Fibroblast of mammary gland (primary cell): ENCODE data around the gene SLC39A11.

Experiments
- DNase-seq: peaks from one replicate; pipeline ENCODE4 v3.0.0-alpha.2; 2010; ENCODE audit warnings: low read depth
- H3K4me3 ChIP-seq: 2 replicates; pipeline ENCODE4 v1.5.1; 2011; ENCODE audit warnings: low read depth, mild to moderate bottlenecking, low read length, moderate library complexity; ENCODE audit not compliant: control insufficient read depth
- TF ChIP-seq, protein P1 (sequence below): conservative IDR thresholded peaks from 2 replicates; pipeline ENCODE4 v1.5.1; 2011; ENCODE audit warnings: low read depth, low read length, inconsistent platforms; ENCODE audit not compliant: control insufficient read depth, insufficient read depth

The SLC39A11 gene

DNA sequence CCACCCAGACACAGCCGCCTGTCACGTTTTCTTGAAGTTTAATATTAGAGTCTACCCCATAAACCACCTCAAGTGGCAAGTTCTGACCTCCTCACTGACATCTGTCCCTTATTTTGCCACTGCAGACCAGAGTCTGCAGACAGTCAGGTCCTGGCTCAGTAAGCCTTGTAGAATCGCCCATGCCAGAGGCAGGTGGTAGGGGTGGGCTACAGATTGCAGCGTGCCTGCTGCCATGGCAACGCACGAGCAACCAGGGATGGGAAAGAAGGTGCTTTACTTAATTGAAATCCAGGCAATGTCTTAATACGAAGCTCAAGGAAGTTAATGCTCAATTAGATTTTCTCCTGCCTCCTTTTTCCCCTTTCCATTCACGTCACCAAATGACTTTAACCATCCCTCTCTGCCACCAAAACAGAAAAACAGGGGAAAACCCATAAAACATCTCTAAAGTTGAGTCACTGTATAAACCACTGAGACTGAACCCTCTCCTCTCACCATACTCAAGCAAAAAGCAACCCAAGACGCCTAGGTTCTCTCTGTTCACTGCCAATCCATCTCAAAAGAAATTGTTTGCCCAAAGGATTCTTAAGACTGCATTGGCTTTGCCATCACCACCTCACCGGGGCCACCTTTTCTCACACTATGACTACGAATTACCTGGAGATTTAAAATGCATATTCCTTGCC, 228.8 kb downstream of the SLC39A11 start:
- TF ChIP-seq, protein P1, sequence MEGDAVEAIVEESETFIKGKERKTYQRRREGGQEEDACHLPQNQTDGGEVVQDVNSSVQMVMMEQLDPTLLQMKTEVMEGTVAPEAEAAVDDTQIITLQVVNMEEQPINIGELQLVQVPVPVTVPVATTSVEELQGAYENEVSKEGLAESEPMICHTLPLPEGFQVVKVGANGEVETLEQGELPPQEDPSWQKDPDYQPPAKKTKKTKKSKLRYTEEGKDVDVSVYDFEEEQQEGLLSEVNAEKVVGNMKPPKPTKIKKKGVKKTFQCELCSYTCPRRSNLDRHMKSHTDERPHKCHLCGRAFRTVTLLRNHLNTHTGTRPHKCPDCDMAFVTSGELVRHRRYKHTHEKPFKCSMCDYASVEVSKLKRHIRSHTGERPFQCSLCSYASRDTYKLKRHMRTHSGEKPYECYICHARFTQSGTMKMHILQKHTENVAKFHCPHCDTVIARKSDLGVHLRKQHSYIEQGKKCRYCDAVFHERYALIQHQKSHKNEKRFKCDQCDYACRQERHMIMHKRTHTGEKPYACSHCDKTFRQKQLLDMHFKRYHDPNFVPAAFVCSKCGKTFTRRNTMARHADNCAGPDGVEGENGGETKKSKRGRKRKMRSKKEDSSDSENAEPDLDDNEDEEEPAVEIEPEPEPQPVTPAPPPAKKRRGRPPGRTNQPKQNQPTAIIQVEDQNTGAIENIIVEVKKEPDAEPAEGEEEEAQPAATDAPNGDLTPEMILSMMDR, result no peak
- DNase-seq, result no peak
- H3K4me3 ChIP-seq, result no peak overlapping the region

DNA sequence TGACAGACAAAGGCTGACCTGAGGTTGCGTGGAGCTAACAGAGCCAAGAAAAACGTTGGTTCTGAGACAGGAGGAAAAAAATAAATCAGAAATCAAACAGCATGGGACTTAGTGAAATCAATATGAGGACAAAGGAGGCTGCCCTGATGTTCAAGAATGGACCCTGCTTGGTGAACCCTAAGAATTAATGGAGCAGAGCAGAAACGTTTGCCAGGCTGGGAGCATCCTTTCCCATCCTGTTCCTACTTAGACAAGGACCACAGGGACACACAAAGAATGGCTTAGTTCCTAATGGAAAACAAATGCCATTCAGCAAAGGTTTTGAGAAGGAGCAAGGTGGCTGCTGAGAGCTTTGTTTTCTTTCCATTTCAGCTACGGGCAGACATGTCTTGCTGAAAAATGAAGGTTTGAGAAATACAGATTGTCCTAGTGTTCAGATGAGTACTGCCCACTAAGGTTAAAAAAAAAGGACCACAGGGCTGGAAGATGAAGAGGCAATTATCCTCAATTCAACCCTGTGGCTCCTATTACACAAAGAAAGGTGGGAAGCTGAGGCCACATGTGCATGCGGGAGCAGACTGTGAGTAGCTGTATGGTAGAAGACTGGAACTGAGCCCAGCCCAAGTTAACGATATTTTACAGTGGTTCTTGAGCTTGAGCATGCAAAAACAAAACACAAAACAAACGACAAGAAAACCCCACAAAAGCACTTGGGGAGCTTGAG, 230.1 kb downstream of the SLC39A11 start:
- no peak overlapping the region for H3K4me3 ChIP-seq
- DNase-seq, result no peak
- TF ChIP-seq, protein P1, result no peak

DNA sequence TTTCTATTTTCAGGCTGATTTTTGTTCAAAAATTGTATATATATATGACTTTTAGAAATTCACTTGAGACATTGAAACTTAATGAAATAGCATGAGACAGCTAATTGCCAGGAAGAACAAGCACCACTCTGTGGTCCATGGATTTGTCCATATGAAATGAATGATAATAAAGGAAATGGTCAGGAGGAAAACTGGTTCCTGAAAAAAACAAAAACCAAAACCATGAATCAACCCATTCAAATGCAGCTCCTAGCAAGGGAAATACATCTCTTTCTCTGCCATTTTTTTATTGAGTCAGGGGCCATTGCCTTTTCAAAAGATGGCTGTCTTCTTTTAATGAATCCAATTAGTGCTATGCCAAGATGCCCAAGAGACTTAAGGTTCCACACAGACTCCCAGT, 230.7 kb downstream of the SLC39A11 start:
- DNase-seq, result no peak
- TF ChIP-seq, protein P1, result no peak
- no peak overlapping the region for H3K4me3 ChIP-seq

DNA sequence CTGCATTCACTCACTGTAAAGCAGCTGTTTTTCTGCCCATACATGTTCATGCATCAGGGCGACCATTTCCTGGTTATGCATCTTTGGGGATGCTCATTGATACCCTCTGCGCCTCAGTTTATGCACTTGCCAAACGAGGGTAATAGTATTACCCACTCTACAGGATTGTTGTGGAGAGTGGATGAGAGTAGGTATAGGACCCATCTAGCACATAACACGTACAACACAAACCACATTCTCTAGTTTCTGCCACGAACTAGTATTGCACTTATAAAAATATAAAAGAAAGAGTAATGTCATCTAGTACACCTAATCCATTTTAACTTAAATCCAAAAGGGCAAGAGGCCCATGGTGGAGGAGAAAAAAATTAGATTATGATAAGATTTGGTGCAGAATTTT, 231.7 kb downstream of the SLC39A11 start:
- TF ChIP-seq, protein P1, result no peak
- no peak overlapping the region for H3K4me3 ChIP-seq
- DNase-seq, result no peak

DNA sequence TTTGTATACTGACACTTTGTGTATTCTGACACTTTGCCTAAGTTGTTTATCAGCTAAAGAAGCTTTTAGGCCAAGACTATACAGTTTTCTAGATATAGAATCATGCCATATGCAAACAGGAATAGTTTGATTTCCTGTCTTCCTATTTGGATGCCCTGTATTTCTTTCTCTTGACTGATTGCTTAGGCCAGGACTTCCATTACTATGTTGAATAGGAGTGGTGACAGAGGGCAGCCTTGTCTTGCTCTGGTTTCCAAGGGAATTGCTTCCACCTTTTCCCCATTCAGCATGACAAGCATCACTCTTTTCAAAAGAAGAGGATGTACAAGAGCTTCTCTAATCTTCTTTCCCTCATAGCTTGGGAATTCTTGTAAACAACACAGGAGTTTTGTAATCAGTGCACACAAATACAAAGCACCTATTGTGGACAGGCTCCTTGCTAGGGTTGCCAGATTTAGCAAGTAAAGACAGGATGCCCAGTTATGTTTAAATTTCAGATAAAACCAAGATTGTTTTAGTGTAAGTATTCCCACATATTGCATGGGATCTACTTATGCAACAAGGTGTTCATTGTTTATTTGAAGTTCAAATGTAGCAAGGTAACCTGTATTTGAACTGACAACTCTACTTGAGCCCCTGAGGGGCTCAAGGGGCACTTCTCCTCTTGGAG, 233.5 kb downstream of the SLC39A11 start:
- TF ChIP-seq, protein P1, result no peak
- H3K4me3 ChIP-seq, result no peak overlapping the region
- DNase-seq, result no peak

DNA sequence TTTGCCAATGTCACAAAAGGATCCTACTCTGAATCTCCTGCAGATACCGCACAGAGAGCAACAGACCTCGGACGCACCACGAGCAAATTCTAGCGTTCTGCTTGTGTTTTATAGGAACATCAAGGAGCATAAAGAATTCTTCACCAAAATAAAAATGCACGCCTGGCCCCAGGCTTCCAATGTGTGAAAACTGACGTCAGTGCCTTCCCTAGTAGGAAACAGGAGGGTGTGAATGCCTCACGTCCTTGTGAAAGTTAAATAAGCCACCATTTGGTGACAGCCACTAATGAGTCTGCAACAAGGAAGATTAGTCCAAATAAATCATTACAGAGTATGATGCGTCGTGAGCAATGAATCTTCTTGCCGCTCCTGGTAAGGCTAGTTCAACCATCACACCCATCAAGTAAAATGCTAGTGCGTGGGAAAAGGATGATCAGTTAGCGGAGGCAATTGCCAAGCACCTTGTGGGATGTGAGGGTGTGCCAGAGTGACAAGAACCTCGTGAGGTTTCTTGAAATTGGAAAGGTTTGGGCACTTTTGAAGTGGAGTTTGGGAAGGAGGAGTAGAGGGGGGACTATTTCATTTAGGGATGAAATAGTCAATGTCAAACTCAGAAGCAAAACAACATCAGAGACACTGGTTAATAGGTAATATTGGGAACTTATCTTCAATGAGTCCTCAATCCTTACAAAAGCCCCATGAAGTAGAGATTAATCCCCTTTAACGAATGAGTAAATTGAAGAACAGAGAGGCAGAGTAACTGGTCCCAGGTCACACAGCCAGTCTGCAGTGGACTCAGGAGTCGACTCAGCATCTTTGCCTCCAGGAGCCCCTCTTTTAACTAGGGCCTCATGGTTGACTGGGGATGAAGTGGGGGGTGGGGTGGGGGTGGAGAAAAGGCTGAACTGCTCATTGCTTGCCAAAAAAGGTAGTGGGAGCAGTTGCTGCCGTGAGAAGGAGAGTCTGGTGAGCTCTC, 238.8 kb downstream of the SLC39A11 start:
- TF ChIP-seq, protein P1, result no peak
- no peak for DNase-seq
- no peak overlapping the region for H3K4me3 ChIP-seq
